Raji (cell line): ENCODE results near the gene MEIKIN.

ENCODE experiments used
- POLR2A ChIP-seq: IDR thresholded peaks from 2 replicates; pipeline ENCODE4 v1.6.1; 2011; ENCODE audit warnings: low read depth, low read length, control low read depth; ENCODE audit not compliant: insufficient read depth

Gene MEIKIN, protein sequence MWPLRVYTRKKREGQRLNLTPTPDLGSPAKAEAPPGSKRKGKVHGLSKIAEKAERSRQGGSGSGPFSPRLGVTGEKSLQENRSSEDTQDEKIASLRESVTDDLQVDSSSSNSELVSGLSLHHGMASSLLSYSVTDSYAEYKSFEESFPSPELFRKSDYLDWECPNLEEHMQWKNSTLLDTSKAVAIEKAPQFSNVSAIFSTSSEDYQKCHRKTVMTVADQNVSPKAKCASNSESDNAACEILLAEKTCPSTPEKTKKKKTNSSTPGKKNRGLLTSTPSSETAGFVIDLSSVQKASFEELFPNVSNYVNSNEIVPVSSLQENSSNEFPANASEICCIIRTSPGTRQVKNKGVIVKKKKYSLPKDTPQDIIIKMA

DNA sequence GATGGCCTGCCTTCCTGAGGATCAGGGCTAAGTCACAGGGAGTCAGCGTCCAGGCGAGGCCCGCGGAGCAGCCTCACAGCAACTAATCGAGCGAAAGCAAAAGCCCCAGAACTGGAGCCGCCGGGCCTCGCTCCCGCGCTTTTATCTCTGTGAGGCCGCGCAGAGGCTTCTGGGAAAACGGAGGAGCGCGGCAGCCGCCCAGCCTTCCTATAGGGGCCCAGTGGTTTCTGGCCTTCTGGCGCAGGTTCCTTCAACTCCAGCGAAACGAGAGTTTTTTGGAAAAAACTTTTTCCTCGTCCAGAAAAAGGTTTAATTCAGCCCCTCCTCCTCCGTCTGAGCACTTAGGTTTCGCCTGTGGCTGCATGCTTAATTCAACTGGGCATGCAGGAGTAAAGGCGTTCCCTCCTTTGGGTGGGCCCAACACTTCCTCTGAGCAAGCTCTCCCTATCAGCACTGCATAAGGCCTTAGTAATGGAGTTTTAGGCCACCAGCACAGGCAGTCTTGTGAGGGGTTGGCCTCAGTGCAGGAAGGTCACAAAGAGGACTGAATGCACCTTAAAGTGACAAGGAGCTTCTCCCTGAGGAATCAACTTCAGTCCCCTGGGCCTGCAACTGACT is at the start of gene MEIKIN:
TSS of gene MEIKIN (minus strand) at position 113 of the 618 bp plus-strand sequence. CDS start 158 bp downstream, outside the sequence.
- TF ChIP-seq POLR2A, result no peak

DNA sequence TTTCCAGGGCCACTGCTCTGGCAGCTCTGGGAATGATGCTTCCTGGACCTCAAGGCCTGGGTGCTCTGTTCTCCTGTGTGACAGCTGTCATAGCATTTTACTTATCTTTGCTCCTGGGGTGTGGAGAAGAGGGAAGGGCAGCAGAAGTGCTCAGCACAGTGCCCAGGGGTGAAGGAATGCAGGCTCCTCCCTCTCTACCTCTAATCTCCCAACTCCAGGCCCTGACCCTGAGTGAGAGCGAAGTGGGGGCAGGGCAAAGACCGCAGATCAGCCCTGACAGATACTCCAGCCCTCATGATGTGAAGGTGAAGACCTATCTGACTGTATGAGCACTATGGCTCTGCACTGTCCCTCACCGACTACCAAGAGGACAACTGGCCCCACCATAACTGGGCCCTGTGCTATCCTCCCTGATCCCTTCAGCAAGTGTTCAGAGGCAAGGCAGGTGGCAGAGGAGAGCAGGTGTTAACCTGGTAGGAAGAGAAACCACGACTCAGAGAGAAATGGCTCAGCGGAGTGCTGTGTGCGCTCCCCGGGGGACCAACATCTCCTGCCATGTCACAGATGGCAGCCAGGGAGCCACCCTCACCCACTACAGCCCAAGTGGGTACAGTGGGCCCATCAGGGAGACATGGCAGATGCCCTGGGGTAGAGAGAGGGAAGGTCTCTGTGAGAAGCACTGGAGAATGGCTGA is 49.2 kb upstream of the MEIKIN start:
- TF ChIP-seq POLR2A, result no peak

DNA sequence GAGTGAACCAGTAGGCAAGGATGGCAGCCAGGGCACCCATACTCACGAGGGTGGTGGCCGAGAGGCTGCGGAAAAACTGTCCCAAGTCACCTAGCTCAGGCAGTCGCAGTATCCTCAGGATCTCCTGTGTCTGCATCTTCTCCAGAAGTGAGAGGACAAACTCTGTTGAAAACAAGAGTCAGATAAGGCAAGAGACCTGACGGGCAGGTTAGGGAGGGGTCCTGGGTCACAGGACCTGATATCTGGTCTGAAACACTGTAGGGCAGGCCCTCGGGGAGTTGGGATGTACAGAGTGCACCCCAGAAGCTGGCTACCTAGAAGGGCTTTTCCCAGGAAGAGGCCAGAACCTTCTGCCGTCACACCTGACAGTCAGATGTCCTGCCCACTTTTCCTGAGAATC is 48.6 kb upstream of the MEIKIN start:
- no peak for TF ChIP-seq POLR2A

DNA sequence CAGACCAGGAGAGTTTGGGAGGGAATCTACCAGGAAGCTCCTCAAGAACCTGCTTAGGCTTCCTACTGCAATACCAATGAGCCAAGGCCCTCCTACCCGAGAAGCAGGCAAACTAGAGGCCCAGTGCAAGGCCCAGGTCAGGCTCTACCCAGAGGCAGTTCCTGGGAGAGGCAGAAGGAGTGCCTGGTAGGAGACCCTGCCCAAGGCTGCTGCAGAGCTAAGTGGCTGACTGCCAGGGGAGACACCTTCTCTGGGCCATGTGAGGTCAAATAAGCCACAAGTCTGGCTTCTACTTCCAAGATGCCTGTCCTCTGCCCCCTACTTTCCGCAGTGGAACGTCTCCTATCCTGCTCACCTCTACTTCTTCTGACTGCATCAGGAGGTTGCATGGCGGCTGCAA is 48.2 kb upstream of the MEIKIN start:
- TF ChIP-seq POLR2A, result no peak

DNA sequence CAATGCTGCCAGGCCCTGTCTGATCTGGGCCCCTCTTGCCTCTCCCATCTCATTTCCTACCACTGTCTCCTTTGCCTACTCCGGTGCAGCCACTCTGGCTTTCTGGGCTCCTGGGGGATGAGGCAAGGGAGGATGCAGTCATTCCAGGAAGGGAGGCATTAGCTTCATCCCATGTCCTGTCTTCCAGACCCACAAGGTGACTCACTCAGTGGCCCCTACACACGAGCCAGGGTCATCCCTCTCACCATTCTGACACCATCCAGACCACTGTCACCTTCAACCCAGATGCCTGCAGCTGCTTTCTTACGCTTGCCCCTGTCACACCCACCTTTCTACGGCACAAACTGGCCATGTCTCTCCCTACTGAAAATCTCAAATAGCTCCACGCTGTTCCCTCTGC is 46.9 kb upstream of the MEIKIN start:
- no peak for TF ChIP-seq POLR2A

DNA sequence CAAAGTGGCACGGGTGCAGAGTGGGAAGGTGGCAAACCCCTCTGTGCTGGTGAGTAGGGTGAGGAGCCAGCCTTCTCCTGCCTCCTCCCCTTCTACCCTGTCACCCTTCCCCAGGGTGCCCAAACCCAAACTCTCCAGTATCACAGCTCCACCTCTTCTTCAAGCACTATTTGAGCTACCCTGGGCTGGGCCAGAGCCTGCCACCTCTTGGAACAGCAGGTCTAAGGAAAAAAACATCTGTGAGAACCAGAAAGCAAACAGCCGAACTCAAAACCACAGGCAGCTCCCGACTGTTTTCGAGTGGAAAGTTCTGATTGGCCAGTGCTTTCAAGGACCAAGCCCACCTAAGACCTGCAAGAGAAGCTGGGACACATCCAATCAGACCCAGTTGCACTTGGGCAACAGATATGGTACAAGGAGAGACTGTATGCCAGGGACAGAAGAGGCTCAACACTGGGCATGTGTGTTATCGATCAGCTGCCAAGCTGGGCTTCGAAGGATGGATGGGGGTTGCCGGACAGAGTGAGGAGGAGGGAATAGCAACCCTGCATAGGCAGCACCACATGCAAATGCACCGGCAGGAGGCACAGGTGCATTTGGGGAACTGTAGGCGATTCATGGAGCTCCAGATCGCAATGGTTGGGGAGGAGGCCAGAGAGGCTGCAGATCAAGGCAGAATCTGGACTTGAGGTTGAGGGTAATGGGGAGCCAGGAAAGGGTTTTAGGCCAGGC is 46.3 kb upstream of the MEIKIN start:
- no peak for TF ChIP-seq POLR2A

DNA sequence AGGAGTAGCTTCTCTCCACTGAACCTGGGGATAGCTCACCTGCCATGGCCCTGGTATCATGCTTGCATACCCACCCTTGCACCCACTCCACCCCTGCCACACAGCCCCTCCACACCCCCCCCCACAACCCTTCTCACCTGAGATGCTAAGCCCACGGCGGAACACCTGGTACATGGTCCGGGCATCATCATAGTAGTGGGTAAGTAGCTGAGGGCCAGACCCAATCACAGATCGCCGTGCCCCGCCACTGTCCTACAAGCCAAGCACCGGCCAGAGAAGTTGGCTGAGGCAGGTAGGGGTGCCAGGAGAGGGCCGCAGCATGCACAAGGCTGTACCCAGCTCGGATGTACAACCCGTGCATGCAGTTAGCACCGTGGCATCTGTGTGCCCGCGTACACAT is 45.3 kb upstream of the MEIKIN start:
- TF ChIP-seq POLR2A, result no peak

DNA sequence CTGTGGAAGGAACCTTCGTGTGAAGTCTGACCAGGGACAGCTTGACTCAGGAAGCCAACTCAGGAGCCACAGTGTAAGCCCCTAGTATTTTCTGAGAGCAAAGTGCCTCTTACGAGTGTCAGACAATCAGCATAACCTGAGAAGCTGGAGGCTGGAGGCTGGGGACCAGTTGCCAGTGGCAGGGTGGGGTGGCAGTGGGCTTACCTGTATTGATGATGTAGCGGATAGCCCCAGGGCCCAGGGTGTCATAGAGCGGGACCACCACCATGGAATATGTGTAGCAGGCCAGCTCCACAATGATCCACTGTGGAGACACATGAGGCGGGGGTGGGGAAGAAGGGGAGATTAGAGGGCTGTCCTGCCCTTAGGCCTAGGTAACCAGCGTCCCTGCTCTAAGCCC is 43.1 kb upstream of the MEIKIN start:
- no peak for TF ChIP-seq POLR2A

DNA sequence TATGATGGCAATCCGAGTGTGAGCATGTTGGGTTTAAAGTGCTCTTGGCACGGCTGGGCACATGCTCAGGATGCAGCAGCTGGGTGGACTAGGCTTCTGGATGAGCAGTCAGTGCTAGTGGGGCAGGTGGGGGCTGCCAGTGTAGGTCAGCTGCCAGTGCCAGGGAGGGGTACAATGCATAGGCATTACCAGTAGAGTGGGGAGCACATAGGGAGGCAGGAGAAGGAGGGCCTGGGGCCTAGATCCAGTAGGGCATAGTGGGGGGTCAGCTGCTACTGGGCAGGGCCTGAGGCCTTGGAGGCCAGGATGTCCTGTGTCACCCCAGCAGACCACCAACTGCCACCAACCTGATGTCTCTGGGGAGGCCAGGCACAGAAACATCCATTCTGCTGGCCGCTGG is 41.8 kb upstream of the MEIKIN start:
- TF ChIP-seq POLR2A, result no peak

DNA sequence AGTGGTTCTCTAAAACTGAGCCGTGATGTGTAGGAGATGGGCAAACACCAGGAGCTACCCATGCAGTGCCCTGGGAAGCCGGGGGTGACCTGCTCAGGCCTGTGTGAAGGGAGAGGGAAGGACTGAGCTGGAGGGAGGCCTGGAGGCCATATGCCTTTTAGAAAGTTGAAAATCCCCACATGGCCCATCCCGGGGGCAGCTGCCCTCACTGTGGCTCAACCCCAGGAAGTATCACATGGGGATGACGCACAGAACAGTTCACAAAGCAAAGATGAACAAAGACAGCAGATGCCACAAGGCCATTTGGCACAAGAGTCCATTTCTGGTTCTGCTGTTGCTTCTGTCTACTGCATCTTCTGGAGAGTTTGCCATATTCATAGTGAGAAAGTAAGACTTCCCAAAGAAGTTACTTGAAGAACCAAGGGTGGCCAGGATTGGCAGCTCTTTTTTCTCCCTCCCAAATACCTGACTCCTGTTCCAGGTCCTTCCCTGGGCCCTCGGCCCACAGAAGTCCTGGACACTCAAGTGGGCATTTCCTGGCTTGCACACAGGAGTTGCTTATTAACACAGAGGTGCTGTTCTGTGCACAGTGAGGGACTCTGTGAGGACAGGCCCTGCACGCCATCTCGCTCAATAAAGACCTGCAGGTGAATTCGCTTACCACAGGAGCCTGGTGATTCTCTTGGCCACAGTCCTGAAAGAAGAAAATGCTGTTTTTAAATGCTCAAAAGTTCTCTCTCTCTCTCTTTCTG is 40.9 kb upstream of the MEIKIN start:
- TF ChIP-seq POLR2A, result no peak

DNA sequence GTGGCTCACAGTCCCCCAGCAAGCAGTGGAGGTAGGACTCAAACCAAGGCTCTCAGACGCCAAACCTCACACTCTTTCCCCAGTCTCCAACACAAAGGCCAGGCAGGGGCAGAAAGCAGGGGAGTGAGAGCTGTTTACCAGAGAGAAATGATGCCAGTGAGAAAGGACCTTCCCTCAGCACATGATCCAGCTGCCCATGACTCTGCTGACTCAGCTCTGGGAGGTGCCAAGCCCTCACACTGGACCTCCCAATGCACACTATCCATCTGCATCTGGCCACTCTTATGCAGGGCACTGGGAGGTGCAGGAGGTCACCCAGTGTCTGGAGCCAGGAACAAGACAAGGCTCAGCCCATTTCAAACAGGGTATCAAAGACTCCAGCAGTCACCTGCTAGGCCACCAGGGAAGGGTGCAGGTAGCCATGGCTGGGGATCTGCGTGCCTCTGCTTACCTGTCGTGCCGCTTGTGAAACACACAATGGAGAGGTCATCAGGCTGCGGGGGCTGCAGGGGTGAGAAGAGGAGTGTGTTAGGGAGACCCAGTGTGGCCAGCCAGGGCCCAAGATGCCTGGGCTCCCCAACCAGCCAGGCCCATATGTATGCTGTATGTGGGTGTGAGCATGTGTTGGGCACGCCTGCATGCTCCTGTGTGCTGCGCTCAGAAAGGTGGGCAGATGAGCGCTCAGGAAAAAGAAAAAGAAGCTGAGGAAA is 39.6 kb upstream of the MEIKIN start:
- TF ChIP-seq POLR2A, result no peak

DNA sequence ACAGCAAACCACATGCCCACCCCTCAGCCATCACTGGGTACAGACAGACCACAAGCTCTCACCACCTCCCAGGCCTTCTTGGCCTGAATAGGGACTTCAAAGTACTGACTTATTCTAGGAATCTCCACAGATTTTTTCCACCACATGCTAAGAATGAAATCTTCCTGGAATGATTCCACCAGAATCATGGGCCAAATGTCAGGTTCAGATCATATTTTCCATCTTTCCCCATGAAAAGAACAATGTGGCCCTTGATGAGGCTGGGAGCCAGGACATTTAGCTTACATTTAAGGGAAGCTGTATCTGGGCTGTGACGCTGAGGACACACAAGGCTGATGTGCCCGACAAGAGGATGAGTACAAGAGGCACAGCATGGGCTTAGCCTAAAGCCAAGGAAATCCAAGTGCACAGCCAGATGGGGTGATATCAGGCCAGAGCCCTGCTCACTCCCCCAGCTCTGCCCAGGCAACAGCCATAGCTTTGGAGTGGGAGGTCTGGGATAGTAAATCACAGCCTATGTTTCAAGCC is 37.8 kb upstream of the MEIKIN start:
- TF ChIP-seq POLR2A, result no peak

DNA sequence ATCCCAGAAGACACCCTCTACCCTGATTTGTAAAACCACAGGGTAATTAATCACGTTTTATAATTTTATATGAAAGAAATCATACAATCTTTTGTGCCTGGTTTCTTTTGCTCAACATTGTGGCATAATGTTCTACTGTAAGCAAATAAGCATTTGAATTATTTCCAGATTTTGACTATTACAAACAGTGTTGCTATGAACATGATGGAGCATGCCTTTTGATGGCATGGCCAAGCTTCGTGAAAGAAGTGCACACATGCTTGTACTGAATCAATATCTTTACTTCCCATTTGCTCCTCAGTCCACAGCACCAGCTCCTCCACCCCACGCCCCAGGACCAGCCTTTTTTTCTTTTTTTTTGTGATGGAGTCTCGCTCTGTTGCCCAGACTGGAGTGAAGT is 36.1 kb upstream of the MEIKIN start:
- TF ChIP-seq POLR2A, result no peak

DNA sequence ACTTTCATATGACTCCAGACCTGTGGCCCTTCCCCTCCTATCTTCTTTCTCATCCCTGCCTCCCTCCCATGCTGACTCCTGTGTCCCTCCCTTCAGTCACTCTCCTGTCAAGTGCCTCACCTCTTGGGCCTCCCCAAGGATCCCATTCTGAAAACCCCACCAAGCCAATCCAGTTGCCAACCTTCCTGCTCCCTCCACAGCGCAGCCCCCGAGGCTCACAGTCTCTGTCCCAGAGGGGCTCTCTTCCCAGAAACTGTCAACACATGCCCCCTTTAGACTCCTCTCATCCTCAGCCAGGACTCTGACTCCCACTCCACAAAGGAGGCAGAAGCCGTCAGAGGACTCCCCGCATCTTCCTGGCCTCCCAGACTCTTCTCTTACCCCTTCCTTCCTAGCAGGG is 35.2 kb upstream of the MEIKIN start:
- TF ChIP-seq POLR2A, result no peak

DNA sequence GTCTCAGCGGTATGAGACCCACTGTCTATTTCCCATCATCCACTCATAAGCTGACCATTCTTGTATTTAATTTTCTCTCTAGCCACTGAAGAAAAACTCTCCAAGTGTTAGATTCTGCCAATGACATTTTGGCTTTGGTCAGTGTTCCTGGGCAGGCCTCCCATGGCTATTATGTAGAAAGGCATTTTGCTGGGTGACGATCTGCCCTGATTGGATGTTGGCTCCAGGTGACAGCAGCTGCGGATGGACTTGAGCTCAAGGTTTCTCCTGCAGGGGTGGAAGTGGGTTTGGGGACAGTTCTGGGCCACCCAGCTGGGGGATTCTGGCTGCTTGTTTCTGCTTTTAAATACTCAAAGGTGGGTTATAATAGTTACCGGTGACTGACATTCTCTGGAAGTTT is 34.4 kb upstream of the MEIKIN start:
- TF ChIP-seq POLR2A, result no peak

DNA sequence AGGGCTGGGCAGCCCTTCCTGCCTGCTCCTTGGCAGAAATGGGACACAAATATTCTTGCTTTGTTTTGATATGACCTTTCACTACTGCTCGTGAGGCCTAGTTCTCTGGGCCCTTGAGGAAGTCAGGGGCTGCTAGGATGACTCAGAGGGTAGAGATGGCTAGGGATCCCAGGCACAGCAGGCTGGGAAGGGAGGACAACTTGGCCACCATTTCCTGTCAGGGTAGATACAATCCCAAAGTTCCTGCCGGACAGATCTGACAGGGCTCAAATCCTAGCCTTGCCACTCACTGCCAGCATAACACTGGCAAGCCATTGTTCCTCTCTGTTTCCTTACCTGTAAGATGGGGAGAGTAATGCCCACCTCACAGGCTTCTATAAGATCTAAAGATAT is 31.7 kb upstream of the MEIKIN start:
- no peak for TF ChIP-seq POLR2A
